ENCODE data around the gene COP1. TPM values are rescaled to one million over a fixed set of nuclear protein-coding genes. Genes with fewer than 3 reads are reported as not detected.

Gene COP1
- total RNA-seq, 1 donor from 2014 or later = 39.1 TPM

DNA sequence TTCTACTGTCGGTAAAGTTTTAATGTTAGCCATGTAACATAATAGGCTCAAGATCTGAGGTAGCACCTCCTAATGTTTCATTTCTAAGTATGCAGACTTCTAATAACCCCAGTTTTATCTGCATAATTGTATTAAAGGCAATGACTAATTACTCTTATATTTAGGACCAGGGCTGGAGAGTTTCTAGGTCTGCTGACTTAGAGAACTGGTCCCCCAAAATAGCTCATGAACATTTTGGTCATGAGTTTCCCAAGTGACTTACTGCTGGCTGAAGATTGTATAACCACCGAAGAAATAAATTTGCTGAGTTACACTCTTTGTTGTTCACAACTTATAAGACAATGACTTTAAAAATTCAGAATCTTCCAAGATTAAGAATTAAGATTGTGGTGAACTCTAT, 265.9 kb downstream of the COP1 start:
- Mint-ChIP-seq H3K4me3 (ENCODE audit: unreplicated experiment) (no peak overlapping the region), H3K9me3 (ENCODE audit: unreplicated experiment) (peaks cover 3% of the 10 kb centered on the region), H3K27me3 (ENCODE audit: unreplicated experiment) (no peaks in the 10 kb centered on the region), H3K27ac (ENCODE audit: unreplicated experiment) (no peak overlapping the region), H3K4me1 (ENCODE audit: unreplicated experiment) (no peaks in the 10 kb centered on the region), H3K36me3 (ENCODE audit: unreplicated experiment) (peaks cover 55% of the 10 kb centered on the region)
- no peak for DNase-seq (ENCODE audit: extremely low spot score, unreplicated experiment)
- TF ChIP-seq, protein P1, sequence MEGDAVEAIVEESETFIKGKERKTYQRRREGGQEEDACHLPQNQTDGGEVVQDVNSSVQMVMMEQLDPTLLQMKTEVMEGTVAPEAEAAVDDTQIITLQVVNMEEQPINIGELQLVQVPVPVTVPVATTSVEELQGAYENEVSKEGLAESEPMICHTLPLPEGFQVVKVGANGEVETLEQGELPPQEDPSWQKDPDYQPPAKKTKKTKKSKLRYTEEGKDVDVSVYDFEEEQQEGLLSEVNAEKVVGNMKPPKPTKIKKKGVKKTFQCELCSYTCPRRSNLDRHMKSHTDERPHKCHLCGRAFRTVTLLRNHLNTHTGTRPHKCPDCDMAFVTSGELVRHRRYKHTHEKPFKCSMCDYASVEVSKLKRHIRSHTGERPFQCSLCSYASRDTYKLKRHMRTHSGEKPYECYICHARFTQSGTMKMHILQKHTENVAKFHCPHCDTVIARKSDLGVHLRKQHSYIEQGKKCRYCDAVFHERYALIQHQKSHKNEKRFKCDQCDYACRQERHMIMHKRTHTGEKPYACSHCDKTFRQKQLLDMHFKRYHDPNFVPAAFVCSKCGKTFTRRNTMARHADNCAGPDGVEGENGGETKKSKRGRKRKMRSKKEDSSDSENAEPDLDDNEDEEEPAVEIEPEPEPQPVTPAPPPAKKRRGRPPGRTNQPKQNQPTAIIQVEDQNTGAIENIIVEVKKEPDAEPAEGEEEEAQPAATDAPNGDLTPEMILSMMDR (IDR thresholded peaks at IDR 0.05) = no peak

DNA sequence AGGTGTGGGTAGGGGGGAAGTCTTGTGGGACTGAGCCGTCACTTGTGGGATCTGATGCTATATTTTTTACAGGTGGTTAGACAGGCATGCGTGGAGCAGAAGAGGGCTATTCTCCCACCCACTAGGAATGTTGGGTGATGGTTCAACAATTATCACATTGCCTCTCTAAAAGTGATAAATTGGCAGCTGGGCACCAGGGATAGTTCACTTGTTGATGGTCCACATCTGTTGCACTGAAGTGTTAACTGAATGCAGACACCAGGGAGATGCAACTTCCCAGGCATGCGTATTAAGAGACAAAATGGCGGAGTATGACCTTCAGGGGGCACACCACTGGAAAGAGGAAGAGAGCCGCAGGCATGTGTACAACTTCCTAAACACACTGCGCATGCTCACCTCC, 270.4 kb downstream of the COP1 start:
- TF ChIP-seq, protein P1 (IDR thresholded peaks at IDR 0.05) = no peak
- no peak overlapping the region for H3K4me3 Mint-ChIP-seq (ENCODE audit: unreplicated experiment)
- peaks cover 3% of the 10 kb centered on the region for H3K9me3 Mint-ChIP-seq (ENCODE audit: unreplicated experiment)
- H3K27ac Mint-ChIP-seq (ENCODE audit: unreplicated experiment) = no peak overlapping the region
- peaks cover 4% of the 10 kb centered on the region for H3K4me1 Mint-ChIP-seq (ENCODE audit: unreplicated experiment)
- no peak for DNase-seq (ENCODE audit: extremely low spot score, unreplicated experiment)
- peaks cover 42% of the 10 kb centered on the region for H3K36me3 Mint-ChIP-seq (ENCODE audit: unreplicated experiment)
- H3K27me3 Mint-ChIP-seq (ENCODE audit: unreplicated experiment) = no peaks in the 10 kb centered on the region

DNA sequence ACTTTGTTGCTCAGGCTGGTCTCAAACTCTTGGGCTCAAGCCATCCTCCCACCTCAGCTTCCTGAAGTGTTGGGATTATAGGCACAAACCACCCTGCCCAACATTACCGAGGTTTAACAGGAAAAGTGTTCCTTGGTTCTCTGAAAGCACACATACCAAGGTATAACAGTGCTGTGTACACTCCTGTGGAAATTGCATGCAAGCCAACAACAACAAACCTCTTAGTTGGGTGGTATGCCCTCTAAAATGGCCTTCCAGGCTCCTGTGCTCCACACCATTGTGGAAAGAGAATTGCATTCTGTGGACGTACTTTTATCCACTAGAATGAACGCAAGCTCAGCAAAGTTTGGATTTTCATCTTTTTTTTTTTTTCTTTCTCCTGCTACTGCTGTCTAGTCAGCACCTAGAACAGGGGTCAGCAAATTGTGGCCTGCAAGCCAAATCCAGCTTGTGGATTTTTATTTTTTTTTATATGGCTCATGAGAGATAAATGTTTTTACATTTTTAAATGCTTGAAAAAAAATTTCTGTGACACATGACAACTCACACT, 271.4 kb downstream of the COP1 start:
- no peak overlapping the region for H3K4me3 Mint-ChIP-seq (ENCODE audit: unreplicated experiment)
- TF ChIP-seq, protein P1 (IDR thresholded peaks at IDR 0.05) = no peak
- peaks cover 3% of the 10 kb centered on the region for H3K9me3 Mint-ChIP-seq (ENCODE audit: unreplicated experiment)
- H3K27me3 Mint-ChIP-seq (ENCODE audit: unreplicated experiment) = no peaks in the 10 kb centered on the region
- peaks cover 33% of the 10 kb centered on the region for H3K36me3 Mint-ChIP-seq (ENCODE audit: unreplicated experiment)
- H3K4me1 Mint-ChIP-seq (ENCODE audit: unreplicated experiment) = peaks cover 4% of the 10 kb centered on the region
- no peak for DNase-seq (ENCODE audit: extremely low spot score, unreplicated experiment)
- no peak overlapping the region for H3K27ac Mint-ChIP-seq (ENCODE audit: unreplicated experiment)

DNA sequence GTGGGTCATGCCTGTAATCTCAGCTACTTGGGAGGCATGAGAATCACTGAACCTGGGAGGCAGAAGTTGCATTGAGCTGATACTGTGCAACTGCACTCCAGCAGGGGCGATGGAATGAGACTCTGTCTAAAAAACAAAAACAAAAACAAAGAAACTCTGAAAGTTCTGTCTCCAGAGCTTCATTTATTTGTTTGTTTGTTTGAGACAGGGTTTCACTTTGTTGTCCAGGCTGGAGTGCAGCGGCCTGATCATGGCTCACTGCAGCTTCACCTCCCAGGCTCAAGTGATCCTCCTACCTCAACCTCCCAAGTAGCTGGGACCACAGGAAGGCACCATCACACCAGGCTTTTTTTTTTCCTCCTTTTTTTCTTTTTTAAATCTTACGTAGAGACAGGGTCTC, 271.9 kb downstream of the COP1 start:
- Mint-ChIP-seq H3K27ac (ENCODE audit: unreplicated experiment) (no peak overlapping the region), H3K4me3 (ENCODE audit: unreplicated experiment) (no peak overlapping the region), H3K4me1 (ENCODE audit: unreplicated experiment) (peaks cover 4% of the 10 kb centered on the region), H3K9me3 (ENCODE audit: unreplicated experiment) (peaks cover 3% of the 10 kb centered on the region), H3K27me3 (ENCODE audit: unreplicated experiment) (no peaks in the 10 kb centered on the region), H3K36me3 (ENCODE audit: unreplicated experiment) (peaks cover 29% of the 10 kb centered on the region)
- TF ChIP-seq, protein P1 (IDR thresholded peaks at IDR 0.05) = no peak
- no peak for DNase-seq (ENCODE audit: extremely low spot score, unreplicated experiment)

DNA sequence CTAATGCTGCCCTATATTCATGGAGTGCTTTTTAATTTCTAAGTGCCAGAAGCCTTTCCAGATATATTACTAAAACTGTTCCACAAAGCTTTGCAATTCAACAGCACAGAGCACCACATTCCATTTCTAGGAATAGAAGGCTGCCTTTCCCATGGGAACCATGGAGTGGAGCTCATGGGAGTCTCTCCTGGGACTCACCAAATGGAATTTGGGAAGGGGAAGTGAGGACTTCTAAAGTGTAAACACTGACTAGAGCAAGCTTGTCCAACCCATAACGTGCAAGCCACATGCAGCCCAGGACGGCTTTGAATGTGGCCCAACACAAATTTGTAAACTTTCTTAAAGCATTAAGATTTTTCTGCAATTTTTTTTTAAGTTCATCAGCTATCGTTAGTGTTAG, 273.3 kb downstream of the COP1 start:
- Mint-ChIP-seq H3K4me3 (ENCODE audit: unreplicated experiment) (no peak overlapping the region), H3K27me3 (ENCODE audit: unreplicated experiment) (no peaks in the 10 kb centered on the region), H3K4me1 (ENCODE audit: unreplicated experiment) (peaks cover 4% of the 10 kb centered on the region), H3K9me3 (ENCODE audit: unreplicated experiment) (no peaks in the 10 kb centered on the region), H3K27ac (ENCODE audit: unreplicated experiment) (no peak overlapping the region), H3K36me3 (ENCODE audit: unreplicated experiment) (peaks cover 22% of the 10 kb centered on the region)
- DNase-seq (ENCODE audit: extremely low spot score, unreplicated experiment) = no peak
- TF ChIP-seq, protein P1 (IDR thresholded peaks at IDR 0.05) = no peak

All from osteocyte (in vitro differentiated cells).